ENCODE measurements around the gene RAD51B.

RAD51B gene

GRCh38 chr14:68602507-68602906 lies 782.9 kb downstream of the RAD51B start:
- no peak for DNase-seq (ENCODE audit: low read depth in 2 of 2, low spot score in 1 of 2)

GRCh38 chr14:68603533-68604360 lies 784.2 kb downstream of the RAD51B start:
- no peak for DNase-seq (ENCODE audit: low read depth in 2 of 2, low spot score in 1 of 2)

DNA sequence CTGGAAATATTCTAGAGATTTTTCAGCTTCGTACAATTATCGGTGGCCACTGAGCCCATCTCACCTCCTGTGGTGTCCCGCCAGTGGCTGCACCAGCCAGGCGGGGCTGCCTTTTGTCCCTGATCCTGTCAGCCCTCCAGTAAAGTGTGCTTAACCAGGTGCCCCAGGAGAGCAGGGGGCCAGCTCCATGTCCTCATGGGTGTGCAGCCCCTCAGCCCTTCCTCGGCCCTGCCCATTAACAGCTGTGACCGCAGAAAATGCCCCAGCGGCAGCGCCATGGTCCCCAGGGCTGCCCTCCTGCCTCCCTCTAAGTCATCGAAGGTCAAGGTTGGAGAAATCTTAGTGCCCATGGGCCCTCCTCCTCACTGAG lies 784.8 kb downstream of the RAD51B start:
- no peak for DNase-seq (ENCODE audit: low read depth in 2 of 2, low spot score in 1 of 2)

DNA sequence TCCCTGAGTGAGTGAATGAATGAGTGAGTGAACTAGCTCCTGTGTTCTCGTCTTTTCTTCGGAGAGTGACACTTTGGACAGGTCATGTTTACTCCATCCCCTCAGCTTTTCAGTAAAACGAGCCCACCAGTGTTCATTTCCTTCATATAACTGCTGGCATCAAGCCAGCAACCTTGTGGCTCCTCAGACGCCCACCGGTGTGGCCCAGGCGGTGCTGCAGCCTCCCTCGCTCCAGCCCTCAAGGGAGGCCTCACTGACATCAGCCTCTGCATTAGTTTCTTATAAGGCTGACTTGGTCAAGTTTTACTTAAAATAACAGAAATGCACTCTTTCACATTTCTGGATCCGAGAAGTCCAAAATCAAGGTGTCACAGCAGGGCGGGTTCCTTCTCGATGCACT lies 785.2 kb downstream of the RAD51B start:
- no peak for DNase-seq (ENCODE audit: low read depth in 2 of 2, low spot score in 1 of 2)

GRCh38 chr14:68606176-68606575 lies 786.6 kb downstream of the RAD51B start:
- DNase-seq (ENCODE audit: low read depth in 2 of 2, low spot score in 1 of 2): no peak

GRCh38 chr14:68606644-68607043 lies 787.1 kb downstream of the RAD51B start:
- DNase-seq (ENCODE audit: low read depth in 2 of 2, low spot score in 1 of 2): no peak

DNA sequence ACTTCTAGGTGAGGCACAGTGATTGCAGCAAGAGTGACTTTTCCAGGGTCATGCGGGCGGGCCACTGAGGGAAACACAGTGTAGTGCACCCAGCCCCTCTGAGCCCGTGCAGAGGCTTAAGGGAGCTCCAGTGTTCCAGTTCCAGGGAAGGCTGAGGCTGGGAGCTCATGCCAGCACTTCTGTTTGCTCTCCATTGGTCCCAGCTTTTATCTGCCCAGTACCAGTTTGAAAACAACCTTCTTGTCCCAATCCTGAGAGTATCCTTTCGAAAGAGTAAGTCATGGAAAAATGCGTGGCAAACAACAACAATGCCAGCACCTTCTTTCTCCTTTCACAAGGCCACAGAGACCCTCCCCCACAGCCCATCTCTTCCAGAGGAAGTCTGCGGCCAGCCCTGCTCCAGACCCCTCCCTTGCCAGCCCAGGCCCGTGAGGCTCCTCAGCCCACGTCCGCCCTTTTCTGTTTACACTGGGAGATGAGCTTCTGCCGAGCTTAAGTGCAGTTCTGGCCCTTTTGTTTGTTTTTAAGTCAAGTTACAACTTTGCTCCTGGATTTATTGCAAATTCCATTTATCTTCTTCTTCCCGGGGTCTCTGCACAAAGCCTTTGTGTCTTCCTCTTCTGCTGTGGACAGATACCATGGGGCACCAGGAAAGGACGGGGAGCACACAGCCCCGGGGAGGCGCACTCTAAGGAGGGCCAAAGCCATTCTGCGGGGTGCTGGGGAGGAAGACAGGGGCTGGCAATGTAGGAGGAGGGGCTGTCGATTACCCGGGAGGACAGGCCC lies 787.7 kb downstream of the RAD51B start:
- DNase-seq (ENCODE audit: low read depth in 2 of 2, low spot score in 1 of 2): no peak

DNA sequence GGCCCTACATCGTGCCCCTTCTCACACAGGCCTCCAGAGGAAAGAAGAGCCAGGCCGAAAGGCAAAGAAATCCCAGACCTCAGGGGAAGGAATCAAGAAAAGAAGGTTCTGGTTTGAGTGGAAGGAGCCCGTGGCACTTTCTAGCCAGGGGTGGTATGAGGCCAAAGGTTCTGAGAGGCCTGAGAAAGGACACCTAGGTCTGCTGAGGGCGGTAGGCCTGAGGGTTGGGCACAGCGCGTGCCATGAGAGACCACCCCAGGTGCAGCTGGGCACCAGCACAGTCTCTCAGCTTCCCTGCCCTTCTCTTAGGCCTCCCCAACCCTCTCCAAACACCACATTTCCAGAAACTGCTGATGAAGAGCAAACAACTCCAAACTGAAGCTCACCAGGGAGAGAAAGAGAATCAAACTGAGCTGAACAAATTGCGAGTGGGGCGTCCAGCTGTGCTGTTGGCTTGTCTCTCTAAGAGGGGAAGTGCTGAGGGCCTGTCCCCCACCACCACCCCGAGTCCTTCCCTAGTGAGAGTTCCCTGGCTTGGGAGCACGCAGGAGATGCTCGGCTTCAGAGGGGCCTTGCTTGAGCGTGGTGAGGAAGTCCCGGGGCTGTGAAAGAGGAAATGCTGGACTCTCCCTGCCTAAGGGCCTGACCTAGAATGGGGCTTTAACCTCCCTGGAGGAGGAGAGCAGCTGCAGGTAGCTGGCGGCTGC lies 788.4 kb downstream of the RAD51B start:
- DNase-seq (ENCODE audit: low read depth in 2 of 2, low spot score in 1 of 2): no peak

DNA sequence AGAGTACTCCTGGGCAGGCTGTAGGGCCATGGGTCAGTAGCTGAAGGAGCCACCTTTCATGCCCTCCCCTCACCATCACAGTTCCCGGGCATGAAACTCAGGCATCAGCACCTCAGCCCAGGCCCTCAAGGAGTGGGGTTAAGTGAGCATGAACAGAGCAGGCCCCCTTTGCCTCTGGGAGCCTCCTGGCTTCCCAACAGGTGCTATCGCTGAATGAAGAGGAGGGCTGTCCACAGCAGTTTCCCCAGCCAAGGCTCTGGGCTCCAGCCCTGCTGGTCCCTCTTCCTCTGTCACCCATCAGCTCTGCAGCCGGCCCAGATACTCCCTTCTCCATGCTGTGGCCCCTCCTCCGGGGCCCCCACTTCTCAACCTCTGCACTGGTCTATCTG lies 789.0 kb downstream of the RAD51B start:
- DNase-seq (ENCODE audit: low read depth in 2 of 2, low spot score in 1 of 2): no peak

DNA sequence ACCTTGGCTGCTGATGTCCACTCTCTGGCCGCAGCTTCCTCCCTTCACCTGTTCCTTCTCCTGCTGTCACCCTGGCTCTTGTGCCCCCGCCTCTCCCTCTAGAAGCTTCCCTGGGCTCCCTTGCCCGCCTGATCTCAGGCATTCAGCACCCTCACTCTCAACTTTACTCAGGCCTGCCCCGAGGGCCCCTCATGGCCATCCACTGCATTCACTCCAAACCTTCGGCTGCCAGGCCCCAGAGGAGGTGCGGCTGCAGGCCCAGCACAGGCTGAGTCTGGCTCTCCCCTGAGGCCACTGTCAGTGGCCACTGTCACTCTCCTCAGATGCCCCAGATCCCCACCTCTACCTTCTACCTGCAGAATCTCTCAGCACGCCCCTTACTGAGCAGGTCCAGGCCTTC lies 789.4 kb downstream of the RAD51B start:
- DNase-seq (ENCODE audit: low read depth in 2 of 2, low spot score in 1 of 2): no peak

GRCh38 chr14:68610251-68610793 lies 790.7 kb downstream of the RAD51B start:
- no peak for DNase-seq (ENCODE audit: low read depth in 2 of 2, low spot score in 1 of 2)

DNA sequence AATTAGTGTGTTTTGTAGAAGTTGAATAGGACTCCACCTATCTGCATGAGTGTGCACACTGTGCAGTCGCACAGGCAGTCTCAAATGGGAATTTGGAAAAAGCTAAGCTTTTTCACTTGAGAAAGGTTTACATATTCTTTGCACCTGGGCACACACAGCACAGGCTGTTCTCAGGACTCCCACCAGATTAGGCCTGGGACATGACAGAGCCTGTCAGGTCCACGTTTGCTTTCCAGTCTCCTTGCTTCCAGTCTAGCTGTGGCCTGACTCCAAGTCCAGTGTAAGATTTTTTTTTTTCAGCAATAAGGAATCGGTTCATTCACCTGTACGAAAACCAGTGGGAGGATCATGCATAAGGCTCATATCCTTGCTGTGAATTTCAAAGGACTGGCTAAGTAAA lies 792.0 kb downstream of the RAD51B start:
- no peak for DNase-seq (ENCODE audit: low read depth in 2 of 2, low spot score in 1 of 2)

GRCh38 chr14:68612049-68612448 lies 792.5 kb downstream of the RAD51B start:
- no peak for DNase-seq (ENCODE audit: low read depth in 2 of 2, low spot score in 1 of 2)

GRCh38 chr14:68616221-68616902 lies 796.8 kb downstream of the RAD51B start:
- no peak for DNase-seq (ENCODE audit: low read depth in 2 of 2, low spot score in 1 of 2)

DNA sequence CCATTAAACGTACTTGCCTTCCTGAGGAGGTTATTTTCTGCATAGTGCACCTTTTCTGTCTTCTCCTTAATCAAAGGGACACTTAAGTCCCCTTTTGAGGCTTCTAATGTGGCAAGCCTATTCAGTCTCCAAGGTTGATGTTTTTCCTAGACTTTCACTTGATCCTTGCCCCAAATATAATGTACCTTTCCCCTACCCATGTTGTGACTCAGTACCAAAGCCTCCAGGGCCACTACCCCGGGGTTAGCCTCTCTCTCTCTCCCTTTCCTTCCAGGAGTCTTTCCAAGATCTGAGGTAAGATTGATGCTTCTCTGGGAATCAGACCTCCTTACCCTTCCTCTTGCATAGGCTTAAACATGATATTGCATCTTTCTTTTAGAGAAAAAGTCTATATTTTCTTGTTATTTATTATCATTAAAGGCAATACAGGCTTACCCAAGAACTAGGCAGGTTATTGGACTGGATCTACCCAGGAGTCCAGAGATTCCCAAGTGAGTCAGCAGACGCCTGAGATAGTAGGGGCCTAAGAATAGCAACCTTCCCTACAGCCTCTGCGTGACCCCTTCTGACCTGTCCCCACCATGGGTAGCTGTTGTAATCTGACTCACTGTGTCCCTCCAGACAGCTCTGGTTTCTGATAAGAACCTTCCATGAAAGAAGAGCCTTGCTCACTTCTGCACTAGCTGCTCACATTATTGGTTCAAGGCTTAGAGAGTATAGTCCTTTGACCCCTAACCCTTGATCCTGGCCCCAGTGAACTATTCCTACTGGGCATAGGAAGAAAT lies 800.4 kb downstream of the RAD51B start:
- no peak for DNase-seq (ENCODE audit: low read depth in 2 of 2, low spot score in 1 of 2)

- DNase-seq (ENCODE audit: low read depth in 2 of 2, low spot score in 1 of 2): no peak
Observed at GRCh38 chr14:68621400-68622365, 802.1 kb downstream of the RAD51B start.

DNA sequence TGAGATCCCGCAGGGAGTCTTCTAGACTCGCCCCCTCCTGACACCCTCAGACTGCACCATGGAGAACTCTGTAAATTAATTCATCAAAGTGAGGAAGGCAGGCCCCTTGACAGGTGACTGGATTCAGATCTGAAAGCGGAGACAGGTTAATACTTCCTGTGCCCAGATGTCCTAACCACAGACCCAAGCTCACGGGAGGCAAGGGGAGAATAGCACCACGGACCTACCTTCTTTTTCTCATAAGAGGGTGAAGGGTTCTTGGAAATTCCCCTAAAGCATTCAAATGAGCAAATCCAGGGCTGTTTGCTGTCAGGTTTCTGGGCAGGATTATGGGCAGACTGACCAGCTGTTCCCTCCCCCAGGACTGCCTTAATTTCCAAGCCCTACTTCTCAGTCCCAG lies 803.3 kb downstream of the RAD51B start:
- no peak for DNase-seq (ENCODE audit: low read depth in 2 of 2, low spot score in 1 of 2)

DNA sequence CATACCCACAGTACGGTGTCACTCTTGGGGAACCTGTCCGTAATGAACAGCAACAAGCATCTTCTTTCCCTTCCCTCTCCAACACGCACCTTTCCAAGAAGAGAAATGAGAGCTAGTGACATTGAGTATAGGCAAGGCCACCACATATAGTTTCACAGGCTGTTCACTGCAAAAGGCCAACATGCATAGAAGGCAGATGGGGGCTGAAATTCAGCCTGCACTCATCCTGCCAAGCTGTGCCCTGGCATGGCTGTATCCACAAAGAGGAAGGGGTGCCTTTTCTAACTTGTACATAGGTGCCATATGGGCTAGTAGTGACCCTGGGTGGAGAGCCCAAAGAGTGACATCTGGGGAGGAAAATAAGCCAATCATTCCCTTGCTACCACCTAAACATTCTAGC lies 803.7 kb downstream of the RAD51B start:
- DNase-seq (ENCODE audit: low read depth in 2 of 2, low spot score in 1 of 2): no peak

GRCh38 chr14:68623826-68624225 lies 804.2 kb downstream of the RAD51B start:
- DNase-seq (ENCODE audit: low read depth in 2 of 2, low spot score in 1 of 2): no peak
